Large intestine (tissue), 12 donors: ENCODE results near the gene STK11. TPM values are rescaled to one million over a fixed set of nuclear protein-coding genes. Genes with fewer than 3 reads are reported as not detected.

Experiments
- DNase-seq, 2 donors: peaks; one replicate each; pipeline versions ENCODE4 v3.0.0 to v3.0.0-alpha.2; 2013
- H3K27ac ChIP-seq: one replicate; pipeline ENCODE4 v1.5.1; 2013; ENCODE audit warnings: low read length
- H3K27me3 ChIP-seq: 2 replicates; pipeline ENCODE4 v1.6.1; 2013; ENCODE audit warnings: low read length; ENCODE audit not compliant: control insufficient read depth, insufficient read depth
- H3K36me3 ChIP-seq: 2 replicates; pipeline ENCODE4 v1.6.1; 2013; ENCODE audit warnings: low read length; ENCODE audit not compliant: control insufficient read depth, insufficient read depth
- H3K4me1 ChIP-seq: one replicate; pipeline ENCODE4 v1.6.1; 2013; ENCODE audit warnings: low read length; ENCODE audit not compliant: control insufficient read depth, insufficient read depth
- H3K4me3 ChIP-seq: one replicate; pipeline ENCODE4 v1.5.1; 2013; ENCODE audit warnings: low read length
- H3K9me3 ChIP-seq: one replicate; pipeline ENCODE4 v1.6.1; 2013; ENCODE audit warnings: mild to moderate bottlenecking, low read depth, low read length, moderate library complexity; ENCODE audit not compliant: control insufficient read depth
- WGBS: methylation state at CpG from one replicate; pipeline ENCODE4 v1.1.5; 2013; ENCODE audit warnings: low lambda C conversion rate; ENCODE audit not compliant: insufficient coverage; 5-methylcytosine and 5-hydroxymethylcytosine counted together
- long read RNA-seq, 11 donors: transcript quantifications; one replicate each; lab custom pipeline, GENCODE V29; 2026
- polyA plus RNA-seq: library from polyadenylated mRNA; unstranded; fragments of 120-200 nt; gene quantifications from one replicate; pipeline ENCODE4 v1.2.1, GENCODE V29; 2013

The STK11 gene
- polyA plus RNA-seq: 67.1 TPM
- long read RNA-seq, donor 1, transcript STK11-201 (10 exons, 2,611 nt): major isoform, 7 of 7 reads
- long read RNA-seq, donor 1, partial matches to known transcripts: 0 of 7 reads
- long read RNA-seq, donor 1, other reads (novel, unspliced or antisense): 0 of 7 reads
- long read RNA-seq, donor 2, transcript STK11-201 (10 exons, 2,611 nt): major isoform, 12 of 17 reads
- long read RNA-seq, donor 2, partial matches to known transcripts: 5 of 17 reads
- long read RNA-seq, donor 2, other reads (novel, unspliced or antisense): 0 of 17 reads
- long read RNA-seq, donor 3: 0 reads
- long read RNA-seq, donor 4, partial matches to known transcripts: 0 of 1 reads
- long read RNA-seq, donor 4, other reads (novel, unspliced or antisense): 0 of 1 reads
- long read RNA-seq, donor 5, transcript STK11-201 (10 exons, 2,611 nt): major isoform, 5 of 13 reads
- long read RNA-seq, donor 5, partial matches to known transcripts: 8 of 13 reads
- long read RNA-seq, donor 5, other reads (novel, unspliced or antisense): 0 of 13 reads
- long read RNA-seq, donor 6, transcript STK11-201 (10 exons, 2,611 nt): major isoform, 11 of 11 reads
- long read RNA-seq, donor 6, partial matches to known transcripts: 0 of 11 reads
- long read RNA-seq, donor 6, other reads (novel, unspliced or antisense): 0 of 11 reads
- long read RNA-seq, donor 7: 0 reads
- long read RNA-seq, donor 8, partial matches to known transcripts: 5 of 9 reads
- long read RNA-seq, donor 8, other reads (novel, unspliced or antisense): 0 of 9 reads
- long read RNA-seq, donor 9, transcript STK11-201 (10 exons, 2,611 nt): major isoform, 6 of 16 reads
- long read RNA-seq, donor 9, partial matches to known transcripts: 10 of 16 reads
- long read RNA-seq, donor 9, other reads (novel, unspliced or antisense): 0 of 16 reads
- long read RNA-seq, donor 10, transcript STK11-201 (10 exons, 2,611 nt): major isoform, 10 of 29 reads
- long read RNA-seq, donor 10, partial matches to known transcripts: 19 of 29 reads
- long read RNA-seq, donor 10, other reads (novel, unspliced or antisense): 0 of 29 reads
- long read RNA-seq, donor 11, transcript STK11-201 (10 exons, 2,611 nt): major isoform, 9 of 9 reads
- long read RNA-seq, donor 11, partial matches to known transcripts: 0 of 9 reads
- long read RNA-seq, donor 11, other reads (novel, unspliced or antisense): 0 of 9 reads

- Histone ChIP-seq H3K27ac (peak within 1 kb of the TSS; percentile 92), H3K36me3 (peaks cover 9% of the 10 kb centered on the region), H3K4me1 (peaks cover 40% of the 10 kb centered on the region), H3K27me3 (no peaks in the 10 kb centered on the region), H3K9me3 (no peaks in the 10 kb centered on the region), H3K4me3 (peak within 1 kb of the TSS; percentile 98)
- DNase-seq: peak; percentile 97 to 99
- no CpG with 5 or more reads among the region's 114 CpGs for WGBS
Measured at GRCh38 chr19:1205114-1206099, at the start of gene STK11. Gene STK11 (plus strand): TSS chr19:1205778. CDS start chr19:1206914, 1,136 bp downstream.

DNA sequence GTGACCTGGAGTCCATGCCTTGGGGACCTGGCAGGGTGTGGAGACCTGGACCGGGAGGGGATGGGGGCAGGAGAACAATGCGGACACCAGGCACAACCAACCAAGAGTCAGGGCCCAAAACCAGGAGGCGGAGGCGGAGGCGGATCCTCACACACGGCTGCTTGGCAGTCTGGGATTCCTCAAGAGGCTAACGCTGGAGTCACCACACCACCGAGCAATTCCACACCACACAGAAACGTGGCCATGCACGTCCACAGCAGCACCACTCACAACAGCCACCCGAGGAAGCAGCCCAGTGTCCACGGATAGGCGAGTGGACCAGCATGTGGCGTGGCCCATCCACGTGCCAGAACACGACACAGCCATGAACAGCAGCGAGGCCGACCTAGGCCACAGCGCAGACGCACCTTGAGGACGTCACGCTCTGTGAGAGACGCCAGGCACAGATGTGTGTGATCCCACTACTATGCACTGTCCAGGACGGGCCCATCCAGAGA, 49.2 kb upstream of the STK11 start:
- Histone ChIP-seq H3K4me1 (peaks cover 16% of the 10 kb centered on the region), H3K36me3 (peaks cover 30% of the 10 kb centered on the region), H3K9me3 (peaks cover 6% of the 10 kb centered on the region), H3K4me3 (no peak overlapping the region), H3K27me3 (no peaks in the 10 kb centered on the region), H3K27ac (no peak overlapping the region)
- WGBS: no CpG with 5 or more reads among the region's 24 CpGs
- no peak for DNase-seq

DNA sequence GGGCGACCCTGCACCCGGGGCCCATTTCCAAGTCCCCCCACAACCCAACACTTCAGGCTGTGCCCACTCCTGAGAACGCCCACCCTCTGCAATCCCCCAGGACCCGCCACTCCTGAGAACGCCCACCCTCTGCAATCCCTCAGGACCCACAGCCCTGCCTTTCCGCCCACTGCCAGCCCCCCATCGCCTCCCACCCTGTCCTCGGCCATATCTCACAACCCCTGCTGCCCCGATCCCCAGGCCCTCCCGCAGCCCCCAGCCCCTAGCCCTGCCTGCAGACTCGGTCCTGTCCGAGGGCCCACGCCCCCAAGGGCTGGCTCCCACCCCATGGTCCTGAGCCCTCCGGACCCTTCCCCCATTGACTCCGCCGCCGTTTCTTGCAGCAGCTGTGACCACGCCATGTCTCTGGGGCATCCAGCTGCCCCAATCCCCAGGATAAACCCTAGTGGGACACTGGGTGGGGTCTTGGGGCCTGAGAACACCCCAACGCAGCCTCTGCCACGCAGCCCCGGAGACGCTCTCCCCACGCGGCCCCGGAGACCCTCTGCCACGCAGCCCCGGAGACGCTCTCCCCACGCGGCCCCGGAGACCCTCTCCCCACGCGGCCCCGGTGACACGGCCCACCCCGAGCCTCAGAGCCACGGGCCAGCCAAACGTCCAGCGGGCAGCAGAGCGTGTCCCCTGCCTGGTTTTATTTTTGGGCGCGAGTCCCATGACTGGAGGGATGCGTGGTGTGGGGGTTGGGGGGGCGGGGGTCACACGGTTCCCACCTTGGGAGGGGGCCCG, 48.6 kb upstream of the STK11 start:
- no peak overlapping the region for H3K4me3 ChIP-seq
- no peak for DNase-seq
- peaks cover 24% of the 10 kb centered on the region for H3K36me3 ChIP-seq
- H3K9me3 ChIP-seq: peaks cover 8% of the 10 kb centered on the region
- peaks cover 16% of the 10 kb centered on the region for H3K4me1 ChIP-seq
- no CpG with 5 or more reads among the region's 46 CpGs for WGBS
- no peak overlapping the region for H3K27ac ChIP-seq
- no peaks in the 10 kb centered on the region for H3K27me3 ChIP-seq

DNA sequence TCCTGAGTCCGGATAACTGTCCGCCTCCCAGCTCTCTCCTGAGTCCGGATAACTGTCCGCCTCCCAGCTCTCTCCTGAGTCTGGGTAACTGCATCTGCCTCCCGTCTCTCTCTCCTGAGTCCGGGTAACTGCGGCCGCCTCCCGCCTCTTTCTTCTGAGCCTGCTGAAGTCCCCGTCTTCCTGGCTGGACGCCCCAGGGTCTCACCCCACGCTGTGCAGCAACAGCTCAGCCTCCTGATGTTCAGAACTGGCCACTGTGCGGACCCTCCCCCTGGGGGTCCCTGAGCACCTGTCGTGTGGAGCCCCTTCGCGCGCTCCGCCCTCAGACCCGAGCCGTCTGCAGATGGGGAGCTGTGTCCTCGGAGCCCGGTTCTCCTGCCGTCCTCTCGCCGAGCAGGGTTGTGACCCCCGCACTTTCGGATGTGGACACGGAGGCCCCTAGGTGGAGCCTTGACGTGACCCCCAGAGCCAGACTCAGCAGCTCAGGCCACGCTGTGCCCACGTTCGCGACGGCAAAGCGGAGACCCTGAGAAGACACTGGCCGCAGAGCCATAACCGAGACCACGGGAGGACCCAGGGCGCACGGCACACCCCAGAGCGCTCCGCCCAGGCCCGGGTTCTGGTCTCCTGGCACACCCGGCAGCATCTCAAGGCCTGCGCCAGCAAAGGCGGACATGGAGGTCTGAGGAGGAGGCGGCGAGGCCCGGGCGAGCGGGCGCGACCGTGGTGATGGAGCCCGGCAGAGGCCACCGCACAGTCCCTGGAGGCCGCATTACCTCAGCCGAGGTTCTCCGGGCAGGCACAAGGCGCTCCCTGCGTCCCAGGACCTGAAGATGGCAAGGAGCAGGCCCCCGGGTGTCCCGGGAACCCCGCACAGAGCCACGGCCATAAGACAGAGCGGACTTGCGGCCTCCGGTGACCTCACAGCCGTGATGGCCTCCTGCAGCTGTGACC, 47.4 kb upstream of the STK11 start:
- Histone ChIP-seq H3K27me3 (no peaks in the 10 kb centered on the region), H3K4me1 (peaks cover 16% of the 10 kb centered on the region), H3K9me3 (peaks cover 8% of the 10 kb centered on the region), H3K4me3 (no peak overlapping the region), H3K27ac (no peak overlapping the region), H3K36me3 (peaks cover 18% of the 10 kb centered on the region)
- WGBS: no CpG with 5 or more reads among the region's 69 CpGs
- no peak for DNase-seq

DNA sequence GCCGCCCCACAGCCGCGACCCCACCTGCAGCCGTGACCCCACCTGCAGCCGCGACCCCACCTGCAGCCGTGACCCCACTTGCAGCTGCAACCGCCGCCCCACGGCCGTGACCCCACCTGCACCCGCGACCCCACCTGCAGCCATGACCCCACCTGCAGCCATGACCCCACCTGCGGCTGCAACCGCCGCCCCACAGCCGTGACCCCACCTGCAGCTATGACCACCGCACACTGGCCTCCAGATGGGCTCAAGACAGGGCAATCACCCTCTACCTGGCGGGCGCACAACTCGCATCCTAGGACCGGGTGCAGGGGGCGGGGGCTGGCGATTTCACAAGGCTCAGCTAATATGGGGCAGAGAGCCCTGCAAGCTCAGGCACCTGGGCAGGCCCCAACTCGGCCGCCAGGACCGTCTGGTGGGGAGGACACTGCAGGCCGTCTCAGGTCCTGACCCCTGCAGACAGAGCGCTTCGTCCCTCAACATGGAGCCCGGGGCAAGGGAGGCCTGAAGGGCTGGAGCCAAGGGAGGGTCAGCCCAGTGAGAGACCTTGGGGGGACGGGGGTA, 46.6 kb upstream of the STK11 start:
- no peaks in the 10 kb centered on the region for H3K27me3 ChIP-seq
- no peak for DNase-seq
- WGBS: no CpG with 5 or more reads among the region's 32 CpGs
- H3K9me3 ChIP-seq: peaks cover 8% of the 10 kb centered on the region
- H3K36me3 ChIP-seq: peaks cover 13% of the 10 kb centered on the region
- no peak overlapping the region for H3K4me3 ChIP-seq
- peaks cover 16% of the 10 kb centered on the region for H3K4me1 ChIP-seq
- H3K27ac ChIP-seq: no peak overlapping the region

DNA sequence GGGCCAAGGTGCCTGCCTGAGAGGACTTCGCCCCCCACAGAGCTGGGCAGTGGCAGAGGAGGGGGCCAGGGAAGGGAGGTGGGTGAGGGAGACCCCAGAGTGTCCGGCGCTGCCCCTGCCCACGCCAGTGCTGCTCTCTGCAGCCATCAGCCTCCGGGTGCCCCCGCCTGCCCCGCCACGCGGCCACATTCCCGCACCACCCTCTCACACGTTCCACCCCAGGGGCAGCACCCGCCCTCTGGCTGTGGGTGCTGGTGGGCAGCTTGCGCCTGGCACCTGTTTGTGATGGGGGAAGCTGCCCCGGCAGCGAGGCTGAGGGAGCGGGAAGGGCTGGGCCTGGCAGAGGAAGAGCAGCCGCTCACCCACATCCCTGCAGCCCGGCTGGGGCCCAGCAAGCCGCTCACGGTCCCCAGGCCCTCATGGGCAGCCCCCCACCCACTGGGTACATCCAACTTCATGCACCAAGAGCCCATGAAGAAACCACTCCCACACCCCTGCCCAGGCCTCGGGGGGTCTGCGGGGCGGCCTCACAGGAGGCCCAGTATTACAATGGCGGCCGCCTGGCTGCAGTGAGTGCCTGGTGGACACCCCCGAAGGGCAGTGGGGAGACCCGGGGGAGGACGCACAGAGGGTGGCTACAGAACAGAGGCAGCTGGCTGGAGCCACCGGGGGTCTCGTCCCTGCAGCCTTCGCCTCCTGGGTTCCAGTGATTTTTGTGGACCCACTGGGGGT, 45.5 kb upstream of the STK11 start:
- no peak for DNase-seq
- peaks cover 13% of the 10 kb centered on the region for H3K36me3 ChIP-seq
- peaks cover 8% of the 10 kb centered on the region for H3K9me3 ChIP-seq
- H3K27ac ChIP-seq: no peak overlapping the region
- H3K27me3 ChIP-seq: no peaks in the 10 kb centered on the region
- no peak overlapping the region for H3K4me3 ChIP-seq
- no CpG with 5 or more reads among the region's 31 CpGs for WGBS
- peaks cover 9% of the 10 kb centered on the region for H3K4me1 ChIP-seq

GRCh38 chr19:1161716-1162115, 43.9 kb upstream of the STK11 start:
- no peaks in the 10 kb centered on the region for H3K4me1 ChIP-seq
- no peak overlapping the region for H3K27ac ChIP-seq
- H3K9me3 ChIP-seq: peaks cover 8% of the 10 kb centered on the region
- H3K27me3 ChIP-seq: no peaks in the 10 kb centered on the region
- DNase-seq: peak; percentile 63 to 69
- no CpG with 5 or more reads among the region's 18 CpGs for WGBS
- no peak overlapping the region for H3K4me3 ChIP-seq
- peaks cover 21% of the 10 kb centered on the region for H3K36me3 ChIP-seq
